ENCODE results near the gene LCE3B.
"Not testable (repeated sequence)": the region's sequence is repeated elsewhere in the genome, so short reads cannot be mapped to it uniquely, and the experiment has no call there.

Gene LCE3B, protein sequence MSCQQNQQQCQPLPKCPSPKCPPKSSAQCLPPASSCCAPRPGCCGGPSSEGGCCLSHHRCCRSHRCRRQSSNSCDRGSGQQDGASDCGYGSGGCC

DNA sequence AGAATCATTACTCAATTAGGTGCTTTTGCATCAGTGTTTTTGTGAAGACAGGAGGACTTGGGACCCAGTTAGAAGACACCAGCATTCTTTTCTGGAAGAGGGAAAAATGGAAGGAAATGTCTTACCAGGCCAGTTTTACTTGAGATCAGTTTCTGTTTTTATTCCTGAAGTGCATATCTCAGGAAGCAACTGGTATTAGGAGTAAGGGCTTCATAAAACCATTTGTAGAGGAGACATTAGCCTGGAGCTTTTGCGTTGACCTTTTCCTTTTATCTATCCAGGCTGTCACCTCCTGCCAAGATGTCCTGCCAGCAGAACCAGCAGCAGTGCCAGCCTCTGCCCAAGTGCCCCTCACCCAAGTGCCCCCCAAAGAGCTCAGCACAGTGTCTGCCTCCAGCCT lies at the start of gene LCE3B:
Gene LCE3B (plus strand): TSS at position 301 of the 400 bp plus-strand sequence. CDS start 0 bp downstream, at position 301.
- no peaks in the 10 kb centered on the region for H3K36me3 ChIP-seq
- no peaks in the 10 kb centered on the region for H3K27me3 ChIP-seq (ENCODE audit: insufficient read depth, low read depth, severe bottlenecking)
- H3K27ac ChIP-seq, result no peak within 1 kb of the TSS
- TF ChIP-seq, protein P1, sequence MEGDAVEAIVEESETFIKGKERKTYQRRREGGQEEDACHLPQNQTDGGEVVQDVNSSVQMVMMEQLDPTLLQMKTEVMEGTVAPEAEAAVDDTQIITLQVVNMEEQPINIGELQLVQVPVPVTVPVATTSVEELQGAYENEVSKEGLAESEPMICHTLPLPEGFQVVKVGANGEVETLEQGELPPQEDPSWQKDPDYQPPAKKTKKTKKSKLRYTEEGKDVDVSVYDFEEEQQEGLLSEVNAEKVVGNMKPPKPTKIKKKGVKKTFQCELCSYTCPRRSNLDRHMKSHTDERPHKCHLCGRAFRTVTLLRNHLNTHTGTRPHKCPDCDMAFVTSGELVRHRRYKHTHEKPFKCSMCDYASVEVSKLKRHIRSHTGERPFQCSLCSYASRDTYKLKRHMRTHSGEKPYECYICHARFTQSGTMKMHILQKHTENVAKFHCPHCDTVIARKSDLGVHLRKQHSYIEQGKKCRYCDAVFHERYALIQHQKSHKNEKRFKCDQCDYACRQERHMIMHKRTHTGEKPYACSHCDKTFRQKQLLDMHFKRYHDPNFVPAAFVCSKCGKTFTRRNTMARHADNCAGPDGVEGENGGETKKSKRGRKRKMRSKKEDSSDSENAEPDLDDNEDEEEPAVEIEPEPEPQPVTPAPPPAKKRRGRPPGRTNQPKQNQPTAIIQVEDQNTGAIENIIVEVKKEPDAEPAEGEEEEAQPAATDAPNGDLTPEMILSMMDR (IDR thresholded peaks at IDR 0.05; ENCODE audit: low read depth, low read length), result no peak
- H3K9me3 ChIP-seq (ENCODE audit: severe bottlenecking), result peaks cover 9% of the 10 kb centered on the region
- no peak within 1 kb of the TSS for H3K4me3 ChIP-seq (ENCODE audit: low read depth, low read length)
- DNase-seq, result no peak

DNA sequence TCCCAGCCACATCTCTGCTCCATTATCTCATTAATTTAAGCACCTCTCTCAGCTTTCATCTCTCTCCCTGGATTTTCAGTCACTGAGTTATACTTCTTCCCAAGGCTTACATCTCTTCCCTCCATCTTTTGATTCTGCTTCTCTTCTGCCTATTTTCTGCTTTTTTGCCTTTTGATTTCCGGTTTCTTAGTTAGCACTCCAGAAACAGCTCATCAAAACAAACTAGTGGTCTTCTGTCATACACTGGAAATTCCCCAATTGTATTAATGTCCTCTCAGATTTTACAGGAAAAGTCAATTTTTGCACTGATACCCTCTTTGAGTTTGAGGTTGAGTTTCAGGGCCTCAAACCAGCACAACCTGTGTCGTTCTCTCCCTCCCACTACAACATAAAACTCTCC lies 48.5 kb upstream of the LCE3B start:
- TF ChIP-seq, protein P1 (IDR thresholded peaks at IDR 0.05; ENCODE audit: low read depth, low read length), result no peak
- Histone ChIP-seq H3K27ac (no peak overlapping the region), H3K4me3 (ENCODE audit: low read depth, low read length) (no peak overlapping the region), H3K9me3 (ENCODE audit: severe bottlenecking) (no peaks in the 10 kb centered on the region), H3K36me3 (no peaks in the 10 kb centered on the region), H3K27me3 (ENCODE audit: insufficient read depth, low read depth, severe bottlenecking) (peaks cover 100% of the 10 kb centered on the region)
- no peak for DNase-seq

DNA sequence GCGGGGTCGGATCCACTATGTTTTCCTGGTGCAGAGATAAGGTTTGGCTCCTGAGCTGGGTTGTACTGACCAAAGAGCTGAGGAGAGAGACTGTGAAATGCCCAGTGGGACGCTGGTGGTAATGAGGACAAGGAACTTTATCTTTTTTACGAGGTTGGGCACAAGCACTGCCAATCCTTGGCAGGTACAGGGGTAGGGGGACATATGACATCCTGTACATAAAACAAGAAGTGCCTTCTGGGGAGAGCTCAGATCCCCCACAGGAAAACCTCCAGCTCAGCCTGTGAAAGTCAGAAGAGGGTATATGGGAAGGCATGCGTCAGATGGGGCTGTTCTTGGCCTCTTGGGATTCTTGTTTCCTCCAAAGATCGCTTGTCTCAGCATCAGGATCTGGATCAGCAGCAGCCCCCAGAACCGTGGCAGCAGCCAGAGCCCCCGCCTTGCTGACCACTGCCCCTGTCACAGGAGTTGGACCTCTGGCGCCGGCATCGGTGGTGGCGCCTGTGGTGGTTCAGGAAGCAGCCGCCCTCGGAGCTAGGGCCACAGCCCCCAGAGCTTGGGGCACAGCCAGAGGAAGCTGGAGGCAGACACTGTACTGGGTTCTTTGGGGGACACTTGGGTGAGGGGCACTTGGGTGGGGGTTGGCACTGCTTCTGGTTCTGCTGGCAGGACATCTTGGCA lies 47.9 kb upstream of the LCE3B start:
- Histone ChIP-seq H3K4me3 (ENCODE audit: low read depth, low read length) (no peak overlapping the region), H3K27me3 (ENCODE audit: insufficient read depth, low read depth, severe bottlenecking) (peaks cover 98% of the 10 kb centered on the region), H3K27ac (no peak overlapping the region), H3K36me3 (no peaks in the 10 kb centered on the region), H3K9me3 (ENCODE audit: severe bottlenecking) (no peaks in the 10 kb centered on the region)
- TF ChIP-seq, protein P1 (IDR thresholded peaks at IDR 0.05; ENCODE audit: low read depth, low read length), result no peak
- no peak for DNase-seq

DNA sequence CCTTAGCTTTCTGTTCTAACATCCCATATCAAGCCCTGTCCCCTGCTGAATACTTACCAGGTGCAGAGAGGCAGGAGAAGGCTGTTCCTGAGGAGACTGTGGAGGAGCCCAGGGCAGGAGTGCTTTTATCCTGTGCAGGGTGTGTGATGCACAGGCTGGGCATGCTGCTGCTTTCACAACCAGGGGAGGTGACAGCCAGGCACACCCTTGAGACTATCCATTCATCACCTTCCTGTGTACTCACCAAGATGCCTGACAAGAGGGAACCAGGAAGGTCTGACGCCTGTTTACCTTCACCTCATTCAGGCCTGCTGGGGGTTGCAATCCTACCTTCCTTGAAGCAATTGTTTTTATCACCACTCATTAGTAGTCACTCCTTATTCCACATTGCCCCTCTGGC lies 46.9 kb upstream of the LCE3B start, which contains the start of gene LCE3E:
Gene LCE3E (minus strand): TSS at position 100 of the 400 bp plus-strand sequence. CDS start 572 bp downstream, outside the sequence.
- Histone ChIP-seq H3K36me3 (no peaks in the 10 kb centered on the region), H3K9me3 (ENCODE audit: severe bottlenecking) (no peaks in the 10 kb centered on the region), H3K27ac (no peak within 1 kb of the TSS), H3K4me3 (ENCODE audit: low read depth, low read length) (no peak within 1 kb of the TSS), H3K27me3 (ENCODE audit: insufficient read depth, low read depth, severe bottlenecking) (peaks cover 98% of the 10 kb centered on the region)
- TF ChIP-seq, protein P1 (IDR thresholded peaks at IDR 0.05; ENCODE audit: low read depth, low read length), result no peak
- DNase-seq, result no peak

DNA sequence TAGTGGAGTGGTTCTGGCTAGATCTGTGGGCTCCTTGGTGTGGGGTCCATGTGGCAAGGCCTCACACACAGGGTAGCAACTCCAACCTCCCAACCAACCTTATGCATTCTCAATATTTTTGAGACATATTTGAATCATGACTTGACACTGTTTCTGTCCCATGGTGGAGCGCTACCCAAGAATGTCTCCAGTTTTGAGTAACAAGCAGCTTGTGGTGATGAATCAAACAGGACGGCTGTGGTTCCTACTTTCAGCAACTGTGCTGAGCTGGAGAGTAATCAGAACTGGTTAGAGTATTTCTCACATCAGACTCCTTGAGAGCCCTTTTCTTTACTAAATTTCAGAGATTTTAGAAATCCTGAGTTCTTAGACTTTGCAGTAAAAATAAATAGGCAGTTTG lies 36.4 kb upstream of the LCE3B start:
- H3K9me3 ChIP-seq (ENCODE audit: severe bottlenecking), result no peaks in the 10 kb centered on the region

DNA sequence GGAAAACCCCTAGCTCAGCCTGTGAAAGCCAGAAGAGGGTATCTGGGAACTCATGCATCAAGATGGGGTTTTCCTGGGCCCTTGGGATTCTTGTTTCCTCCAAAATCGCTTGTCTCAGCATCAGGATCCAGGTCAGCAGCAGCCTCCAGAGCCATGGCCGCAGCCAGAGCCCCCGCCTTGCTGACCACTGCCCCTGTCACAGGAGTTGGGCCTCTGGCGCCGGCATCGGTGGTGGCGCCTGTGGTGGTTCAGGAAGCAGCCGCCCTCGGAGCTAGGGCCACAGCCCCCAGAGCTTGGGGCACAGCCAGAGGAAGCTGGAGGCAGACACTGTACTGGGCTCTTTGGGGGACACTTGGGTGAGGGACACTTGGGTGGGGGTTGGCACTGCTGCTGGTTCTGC lies 34.1 kb upstream of the LCE3B start:
- not testable (repeated sequence) for H3K27ac ChIP-seq; DNase-seq; H3K9me3 ChIP-seq (ENCODE audit: severe bottlenecking); H3K4me3 ChIP-seq (ENCODE audit: low read depth, low read length); H3K36me3 ChIP-seq
- peaks cover 81% of the 10 kb centered on the region for H3K27me3 ChIP-seq (ENCODE audit: insufficient read depth, low read depth, severe bottlenecking)

More for the DNA sequence above, 36.4 kb upstream of the LCE3B start:
- TF ChIP-seq, protein P1 (IDR thresholded peaks at IDR 0.05; ENCODE audit: low read depth, low read length), result no peak
- Histone ChIP-seq H3K4me3 (ENCODE audit: low read depth, low read length) (no peak overlapping the region), H3K36me3 (no peaks in the 10 kb centered on the region), H3K27ac (no peak overlapping the region), H3K27me3 (ENCODE audit: insufficient read depth, low read depth, severe bottlenecking) (peaks cover 96% of the 10 kb centered on the region)
- DNase-seq, result no peak

All from WERI-Rb-1 (cell line).